HPDE6-E6E7 (cell line): ENCODE results near the gene XBP1.
"Not testable (repeated sequence)": the region's sequence is repeated elsewhere in the genome, so short reads cannot be mapped to it uniquely, and the experiment has no call there.

Source experiments
- DNase-seq: peaks from one replicate; pipeline ENCODE4 v3.0.0; 2011; ENCODE audit warnings: missing footprints; ENCODE audit errors: extremely low spot score

The XBP1 gene

DNA sequence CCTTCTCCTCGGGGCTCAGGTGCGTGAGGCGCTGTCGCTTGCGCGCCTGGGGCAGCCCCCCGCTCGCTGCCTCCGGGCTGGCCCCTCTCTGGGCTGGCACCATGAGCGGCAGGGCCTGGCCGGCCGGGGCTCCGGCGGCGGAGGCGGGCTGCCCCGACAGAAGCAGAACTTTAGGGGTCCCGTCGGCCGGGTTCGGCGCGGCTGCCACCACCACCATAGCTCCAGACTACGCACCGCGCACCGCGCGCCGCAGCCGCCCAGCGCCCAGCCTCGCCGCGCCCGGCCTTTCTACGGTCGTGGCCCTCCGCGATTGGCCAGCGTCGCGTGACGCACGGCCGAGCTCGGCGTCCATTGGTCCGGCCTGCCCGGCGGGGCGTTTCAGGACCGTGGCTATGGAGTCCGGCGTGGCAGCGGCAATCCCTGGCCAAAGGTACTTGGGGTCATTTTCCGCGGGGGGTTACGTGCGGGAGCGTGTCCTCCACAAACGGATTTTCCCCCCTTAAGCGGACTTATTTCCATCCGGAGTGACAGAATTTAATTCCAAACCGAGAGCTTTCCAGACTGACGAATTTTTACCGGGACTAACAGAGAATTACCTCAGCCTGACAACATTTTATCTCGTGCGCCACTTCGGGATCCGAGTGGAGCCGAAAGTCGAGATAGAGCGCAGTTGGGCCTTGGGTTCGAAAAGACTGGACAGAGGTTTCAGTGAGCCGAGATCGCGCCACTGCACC is at the start of gene XBP1:
Gene XBP1 (minus strand): TSS at position 262 of the 734 bp plus-strand sequence.
- peak; percentile 95 for DNase-seq

GRCh38 chr22:28846994-28847393 is 46.6 kb upstream of the XBP1 start:
- no peak for DNase-seq

- not testable (repeated sequence) for DNase-seq
Measured at GRCh38 chr22:28844277-28844676, 43.9 kb upstream of the XBP1 start.

DNA sequence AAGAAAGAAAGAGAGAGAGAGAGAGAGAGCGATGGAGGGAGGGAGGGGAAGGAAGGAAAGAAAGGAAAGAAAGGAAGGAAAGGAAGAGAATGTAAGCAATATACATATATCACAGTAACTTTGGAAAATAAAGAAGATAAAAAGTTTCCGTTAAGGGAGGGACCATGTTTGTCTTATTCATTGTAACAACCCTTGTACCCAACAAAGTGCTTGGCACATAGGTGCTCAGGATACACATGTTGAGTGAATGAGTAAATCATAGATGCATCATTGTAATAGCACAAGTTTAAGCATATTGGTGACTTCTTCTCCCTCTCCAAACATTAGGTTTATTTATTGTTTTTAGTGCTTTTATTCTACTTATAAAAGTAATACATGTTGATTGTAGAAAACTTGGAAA is 43.3 kb upstream of the XBP1 start:
- no peak for DNase-seq

DNA sequence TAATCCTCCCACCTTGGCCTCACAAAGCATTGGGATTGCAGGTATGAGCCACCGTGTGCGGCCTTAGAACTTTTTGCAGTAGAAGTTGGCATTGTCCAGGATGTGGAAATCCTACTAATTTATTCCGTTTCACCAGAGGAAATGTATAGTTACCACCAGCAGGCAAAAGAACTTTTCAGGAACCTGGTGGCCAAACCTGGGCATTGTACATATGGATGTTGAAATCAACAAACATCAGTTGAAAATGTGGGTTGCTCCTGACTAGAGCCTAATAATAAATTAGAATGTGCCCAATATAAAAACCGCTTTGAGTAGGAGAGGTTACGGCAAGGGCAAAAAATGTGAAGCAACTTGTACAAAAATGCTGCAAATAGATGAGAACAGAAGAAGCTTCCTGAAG is 40.7 kb upstream of the XBP1 start:
- no peak for DNase-seq

DNA sequence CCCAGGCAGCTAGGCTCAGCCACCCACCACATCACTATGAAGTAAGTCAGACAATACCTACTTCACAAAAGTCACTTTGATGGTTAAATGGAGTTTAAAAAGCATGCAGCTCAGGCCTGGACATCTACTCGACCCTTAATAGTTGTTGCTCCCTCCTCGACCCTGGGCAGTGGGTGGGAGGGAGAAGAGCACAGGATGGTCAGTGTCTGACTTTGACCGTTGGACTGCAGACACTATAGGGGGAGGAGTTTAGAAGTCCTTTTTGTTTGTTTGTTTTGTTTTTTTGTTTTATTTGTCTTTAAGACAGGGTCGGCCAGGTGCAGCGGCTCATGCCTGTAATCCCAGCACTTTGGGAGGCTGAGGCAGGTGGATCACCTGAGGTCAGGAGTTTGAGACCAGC is 38.6 kb upstream of the XBP1 start:
- DNase-seq, result no peak

DNA sequence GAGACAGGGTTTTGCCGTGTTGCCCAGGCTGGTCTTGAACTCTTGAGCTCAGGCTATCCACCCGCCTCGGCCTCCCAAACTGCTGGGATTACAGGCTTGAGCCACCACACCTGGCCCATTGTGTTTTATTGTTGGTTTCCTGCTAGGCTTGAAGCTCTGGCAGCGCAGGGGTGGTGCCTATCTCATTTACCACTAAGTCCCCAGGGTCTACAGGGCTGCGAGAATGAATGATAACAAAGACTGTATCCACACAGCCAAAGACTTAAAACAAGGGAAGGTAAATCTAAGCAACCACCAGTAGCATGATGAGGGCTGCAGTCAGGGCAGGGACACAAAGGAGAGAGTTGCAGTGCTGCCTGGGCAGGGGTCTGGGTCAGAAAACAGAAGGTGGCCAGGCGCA is 37.3 kb upstream of the XBP1 start:
- DNase-seq, result no peak

- DNase-seq, result no peak
Measured at GRCh38 chr22:28835630-28836189, 35.3 kb upstream of the XBP1 start.

DNA sequence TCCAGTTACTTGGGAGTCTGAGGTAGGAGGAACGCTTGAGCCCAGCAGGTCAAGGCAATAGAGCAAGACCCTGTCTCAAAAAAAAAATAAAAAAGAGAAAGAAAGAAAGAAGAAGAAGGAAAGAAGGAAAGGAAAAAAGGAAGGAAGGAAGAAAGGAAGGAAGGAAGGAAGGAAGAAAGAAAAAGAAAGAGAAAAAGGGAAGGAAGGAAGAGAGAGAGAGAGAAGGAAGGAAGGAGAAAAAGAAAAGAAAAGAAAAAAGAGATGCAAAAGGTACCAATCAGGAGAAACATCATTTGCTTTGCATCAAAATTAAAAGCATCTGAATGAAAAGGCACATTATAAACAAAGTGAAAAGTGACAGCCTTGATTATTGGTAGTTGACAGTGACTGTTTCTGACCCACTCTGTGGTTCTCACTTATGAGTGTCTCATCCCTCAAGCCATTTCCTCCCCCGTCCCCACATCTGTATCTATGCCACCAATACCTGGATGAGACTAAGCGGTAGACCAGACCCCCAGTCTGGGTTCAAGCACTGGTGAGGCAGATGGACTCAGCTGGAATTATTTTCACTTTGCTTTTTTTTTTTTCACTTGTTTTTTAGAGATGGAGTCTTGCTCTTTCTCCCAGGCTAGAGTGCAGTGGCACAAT is 33.0 kb upstream of the XBP1 start:
- DNase-seq, result no peak

DNA sequence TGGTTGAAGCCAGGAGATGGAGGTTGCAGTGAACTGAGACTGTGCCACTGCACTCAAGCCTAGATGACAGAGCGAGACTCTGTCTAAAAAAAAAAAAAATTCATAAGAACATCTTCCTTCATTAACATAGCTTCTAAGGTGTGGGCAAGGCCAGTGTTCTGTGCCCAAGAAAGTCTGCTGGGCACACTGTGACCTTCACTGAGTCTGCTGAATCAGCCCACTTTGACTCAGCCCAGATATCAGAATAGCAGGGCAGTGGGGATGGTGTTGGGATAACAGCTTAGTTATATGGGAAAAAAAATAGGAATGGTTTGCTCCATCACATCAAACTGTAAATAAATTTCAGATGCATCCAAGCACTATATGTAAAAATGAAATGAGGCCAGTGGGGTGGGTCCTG is 32.4 kb upstream of the XBP1 start:
- DNase-seq, result no peak

- DNase-seq, result no peak
Measured at GRCh38 chr22:28831140-28832072, 31.0 kb upstream of the XBP1 start.

DNA sequence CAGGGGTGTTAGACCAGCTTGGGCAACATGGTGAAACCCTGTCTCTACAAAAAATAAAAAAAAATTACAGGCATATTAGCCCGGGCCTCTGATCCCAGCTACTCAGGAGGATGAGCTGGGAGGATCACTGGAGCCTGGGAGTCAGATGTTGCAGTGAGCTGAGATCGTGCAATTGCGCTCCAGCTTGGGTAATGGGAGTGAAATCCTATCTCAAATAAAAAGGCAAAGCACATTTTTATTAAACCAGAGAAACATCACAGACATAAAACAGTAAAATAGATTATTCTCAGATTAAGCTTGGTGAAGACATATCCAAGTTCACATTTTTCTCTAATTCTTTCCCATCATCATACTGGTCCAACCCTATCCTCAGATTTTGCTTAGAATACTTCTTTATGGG is 30.1 kb upstream of the XBP1 start:
- DNase-seq, result no peak

- DNase-seq, result peak; percentile 66
Measured at GRCh38 chr22:28829358-28830181, 29.2 kb upstream of the XBP1 start.

DNA sequence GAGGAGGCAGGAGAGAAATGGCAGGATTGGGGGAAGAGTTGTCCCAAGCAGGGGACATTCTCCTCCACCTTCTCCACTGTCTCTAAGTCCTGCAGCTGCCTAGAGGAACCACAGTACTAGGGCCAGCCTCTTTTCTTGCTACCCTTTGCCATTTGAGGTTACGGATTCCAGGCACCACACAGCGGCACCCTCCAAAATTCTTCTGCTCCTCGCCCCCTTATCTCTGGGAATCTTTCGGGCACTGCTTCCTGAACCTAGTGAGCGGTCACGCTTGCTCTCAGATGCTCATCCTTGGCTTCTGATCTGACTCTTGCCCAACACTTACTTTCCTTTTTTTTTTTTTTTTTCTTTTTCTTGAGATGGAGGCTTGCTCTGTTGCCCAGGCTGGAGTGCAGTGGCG is 26.6 kb upstream of the XBP1 start:
- DNase-seq, result no peak

- DNase-seq, result not testable (repeated sequence)
Measured at GRCh38 chr22:28826430-28826829, 26.1 kb upstream of the XBP1 start.

DNA sequence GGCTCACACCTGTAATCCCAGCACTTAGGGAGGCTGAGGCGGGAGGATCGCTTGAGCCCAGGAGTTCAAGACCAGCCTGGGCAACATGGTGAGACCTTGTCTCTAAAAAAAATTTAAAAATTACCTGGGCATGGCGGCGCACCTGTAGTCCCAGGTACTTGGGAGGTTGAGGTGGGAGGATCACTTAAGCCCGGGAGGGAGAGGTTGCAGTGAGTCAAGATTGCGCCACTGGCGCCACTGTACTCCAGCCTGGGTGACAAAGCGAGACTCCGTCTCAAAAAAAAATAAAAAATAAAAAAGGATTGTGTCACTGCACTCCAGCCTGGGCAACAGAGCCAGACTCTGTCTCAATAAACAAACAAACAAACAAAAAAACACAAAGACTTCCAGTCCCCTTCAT is 24.1 kb upstream of the XBP1 start:
- not testable (repeated sequence) for DNase-seq

GRCh38 chr22:28822930-28823551 is 22.7 kb upstream of the XBP1 start:
- DNase-seq, result no peak

GRCh38 chr22:28821452-28821851 is 21.1 kb upstream of the XBP1 start:
- no peak for DNase-seq

DNA sequence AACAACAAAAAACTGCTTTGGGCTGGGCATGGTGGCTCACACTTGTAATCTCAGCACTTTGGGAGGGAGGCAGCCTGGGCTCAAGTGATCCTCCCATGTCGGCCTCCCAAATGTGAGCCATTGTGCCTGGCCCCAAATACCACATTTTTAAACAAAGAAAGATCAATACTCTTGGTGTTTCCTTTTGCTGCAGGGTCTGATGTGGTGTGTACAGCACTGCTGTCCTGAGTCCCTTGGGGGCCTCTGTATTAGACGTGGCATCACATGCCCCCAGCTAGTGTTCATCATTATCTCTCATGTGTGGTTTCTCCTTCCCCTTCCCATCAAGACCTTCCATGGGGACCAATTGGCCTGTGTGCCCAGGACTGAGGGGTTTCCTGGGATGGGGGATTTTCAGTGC is 20.5 kb upstream of the XBP1 start:
- no peak for DNase-seq

GRCh38 chr22:28819253-28820096 is 19.1 kb upstream of the XBP1 start:
- no peak for DNase-seq
